Dedifferentiated amniotic fluid mesenchymal stem cell (primary cell): ENCODE results near the gene TSHZ3.
A peak's percentile ranks its signal among the peaks of the same experiment; 100 is the strongest.

Experiments
- DNase-seq: peaks from one replicate; pipeline ENCODE4 v3.0.0-alpha.2; 2016; ENCODE audit errors: extremely low spot score

TSHZ3 gene

GRCh38 chr19:31335716-31336115, 13.5 kb downstream of the TSHZ3 start:
- no peak for DNase-seq

GRCh38 chr19:31334849-31335624, 14.2 kb downstream of the TSHZ3 start:
- DNase-seq = no peak

- DNase-seq = no peak
These were observed 15.0 kb downstream of the TSHZ3 start for GRCh38 chr19:31334101-31334848.

GRCh38 chr19:31332096-31332495, 17.1 kb downstream of the TSHZ3 start:
- peak; percentile 31 for DNase-seq

GRCh38 chr19:31331536-31331935, 17.7 kb downstream of the TSHZ3 start:
- DNase-seq = no peak

- DNase-seq = no peak
These were observed 18.5 kb downstream of the TSHZ3 start for GRCh38 chr19:31330761-31331160.

- no peak for DNase-seq
These were observed 19.0 kb downstream of the TSHZ3 start for GRCh38 chr19:31330237-31330636.

GRCh38 chr19:31329819-31330218, 19.4 kb downstream of the TSHZ3 start:
- DNase-seq = no peak

GRCh38 chr19:31328238-31328637, 21.0 kb downstream of the TSHZ3 start:
- DNase-seq = no peak

GRCh38 chr19:31326329-31327028, 22.8 kb downstream of the TSHZ3 start:
- no peak for DNase-seq

GRCh38 chr19:31325342-31325741, 23.9 kb downstream of the TSHZ3 start:
- no peak for DNase-seq

GRCh38 chr19:31319465-31319864, 29.8 kb downstream of the TSHZ3 start:
- DNase-seq = no peak

GRCh38 chr19:31318790-31319425, 30.3 kb downstream of the TSHZ3 start:
- no peak for DNase-seq

GRCh38 chr19:31317570-31317969, 31.7 kb downstream of the TSHZ3 start:
- no peak for DNase-seq

GRCh38 chr19:31317093-31317492, 32.1 kb downstream of the TSHZ3 start:
- no peak for DNase-seq

GRCh38 chr19:31316201-31316951, 32.9 kb downstream of the TSHZ3 start:
- DNase-seq = no peak

- no peak for DNase-seq
These were observed 33.6 kb downstream of the TSHZ3 start for GRCh38 chr19:31315652-31316051.

GRCh38 chr19:31314849-31315629, 34.2 kb downstream of the TSHZ3 start:
- no peak for DNase-seq

GRCh38 chr19:31314156-31314555, 35.1 kb downstream of the TSHZ3 start:
- DNase-seq = no peak

GRCh38 chr19:31313291-31314030, 35.8 kb downstream of the TSHZ3 start:
- DNase-seq = no peak
